Nephron progenitor cell (in vitro differentiated cells): ENCODE measurements around the gene PRR22.
"Not testable (repeated sequence)": the region's sequence is repeated elsewhere in the genome, so short reads cannot be mapped to it uniquely, and the experiment has no call there.

Experiments
- DNase-seq: peaks from one replicate; pipeline ENCODE4 v3.0.0; 2021
- H3K27ac Mint-ChIP-seq: 2 replicates; pipeline ENCODE4 v1.8.0; 2021; ENCODE audit warnings: mild to moderate bottlenecking, moderate library complexity, mixed read lengths
- H3K27me3 Mint-ChIP-seq: 2 replicates; pipeline ENCODE4 v1.8.0; 2021; ENCODE audit warnings: mild to moderate bottlenecking, low read depth, mixed read lengths; ENCODE audit not compliant: poor library complexity
- H3K36me3 Mint-ChIP-seq: 2 replicates; pipeline ENCODE4 v1.8.0; 2021; ENCODE audit warnings: low read depth, mixed read lengths
- H3K4me1 Mint-ChIP-seq: 2 replicates; pipeline ENCODE4 v1.8.0; 2021; ENCODE audit warnings: mixed read lengths
- H3K4me3 Mint-ChIP-seq: 2 replicates; pipeline ENCODE4 v1.8.0; 2021; ENCODE audit warnings: mild to moderate bottlenecking, moderate library complexity, mixed read lengths
- H3K9me3 Mint-ChIP-seq: 2 replicates; pipeline ENCODE4 v1.8.0; 2021; ENCODE audit warnings: mild to moderate bottlenecking, moderate library complexity, mixed read lengths
- TF ChIP-seq, protein P1 (sequence below): fragments of 200-600 bp; sonication (generic); IDR thresholded peaks from 2 replicates; pipeline ENCODE4 v1.5.0; 2021; ENCODE audit warnings: antibody characterized with exemption

Gene PRR22

GRCh38 chr19:5743630-5744029, 40.9 kb downstream of the PRR22 start:
- peaks cover 47% of the 10 kb centered on the region for H3K27me3 Mint-ChIP-seq
- H3K9me3 Mint-ChIP-seq, result no peaks in the 10 kb centered on the region
- TF ChIP-seq, protein P1, sequence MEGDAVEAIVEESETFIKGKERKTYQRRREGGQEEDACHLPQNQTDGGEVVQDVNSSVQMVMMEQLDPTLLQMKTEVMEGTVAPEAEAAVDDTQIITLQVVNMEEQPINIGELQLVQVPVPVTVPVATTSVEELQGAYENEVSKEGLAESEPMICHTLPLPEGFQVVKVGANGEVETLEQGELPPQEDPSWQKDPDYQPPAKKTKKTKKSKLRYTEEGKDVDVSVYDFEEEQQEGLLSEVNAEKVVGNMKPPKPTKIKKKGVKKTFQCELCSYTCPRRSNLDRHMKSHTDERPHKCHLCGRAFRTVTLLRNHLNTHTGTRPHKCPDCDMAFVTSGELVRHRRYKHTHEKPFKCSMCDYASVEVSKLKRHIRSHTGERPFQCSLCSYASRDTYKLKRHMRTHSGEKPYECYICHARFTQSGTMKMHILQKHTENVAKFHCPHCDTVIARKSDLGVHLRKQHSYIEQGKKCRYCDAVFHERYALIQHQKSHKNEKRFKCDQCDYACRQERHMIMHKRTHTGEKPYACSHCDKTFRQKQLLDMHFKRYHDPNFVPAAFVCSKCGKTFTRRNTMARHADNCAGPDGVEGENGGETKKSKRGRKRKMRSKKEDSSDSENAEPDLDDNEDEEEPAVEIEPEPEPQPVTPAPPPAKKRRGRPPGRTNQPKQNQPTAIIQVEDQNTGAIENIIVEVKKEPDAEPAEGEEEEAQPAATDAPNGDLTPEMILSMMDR, result no peak
- no peak for DNase-seq
- no peak overlapping the region for H3K27ac Mint-ChIP-seq
- H3K36me3 Mint-ChIP-seq, result no peaks in the 10 kb centered on the region
- H3K4me1 Mint-ChIP-seq, result no peaks in the 10 kb centered on the region
- no peak overlapping the region for H3K4me3 Mint-ChIP-seq

DNA sequence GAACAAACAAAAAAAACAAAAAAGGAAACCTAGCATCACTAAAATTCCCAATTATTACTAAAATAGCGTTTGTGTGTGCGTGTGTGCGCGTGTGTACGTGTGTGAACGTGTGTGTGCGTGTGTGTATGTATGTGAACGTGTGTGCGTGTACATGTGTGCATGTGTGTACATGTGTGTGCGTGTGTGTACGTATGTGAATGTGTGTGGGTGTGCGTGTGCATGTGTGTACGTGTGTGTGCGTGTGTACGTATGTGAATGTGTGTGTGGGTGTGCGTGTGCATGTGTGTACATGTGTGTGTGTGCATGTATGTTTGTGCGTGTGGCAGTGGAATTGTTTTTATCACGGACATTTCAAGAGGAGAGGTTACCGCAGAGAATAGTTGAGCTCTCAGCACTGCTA, 42.5 kb downstream of the PRR22 start:
- Mint-ChIP-seq H3K36me3 (no peaks in the 10 kb centered on the region), H3K9me3 (no peaks in the 10 kb centered on the region), H3K4me1 (no peaks in the 10 kb centered on the region), H3K27me3 (peaks cover 44% of the 10 kb centered on the region), H3K27ac (no peak overlapping the region), H3K4me3 (no peak overlapping the region)
- TF ChIP-seq, protein P1, result no peak
- no peak for DNase-seq

- no peaks in the 10 kb centered on the region for H3K9me3 Mint-ChIP-seq
- H3K4me3 Mint-ChIP-seq, result no peak overlapping the region
- TF ChIP-seq, protein P1, result no peak
- no peaks in the 10 kb centered on the region for H3K36me3 Mint-ChIP-seq
- DNase-seq, result no peak
- no peaks in the 10 kb centered on the region for H3K4me1 Mint-ChIP-seq
- peaks cover 35% of the 10 kb centered on the region for H3K27me3 Mint-ChIP-seq
- H3K27ac Mint-ChIP-seq, result no peak overlapping the region
These were observed 46.1 kb downstream of the PRR22 start for GRCh38 chr19:5738423-5738822.

- H3K4me1 Mint-ChIP-seq, H3K9me3 Mint-ChIP-seq, H3K36me3 Mint-ChIP-seq, H3K4me3 Mint-ChIP-seq, H3K27ac Mint-ChIP-seq, DNase-seq: not testable (repeated sequence)
- H3K27me3 Mint-ChIP-seq, result peaks cover 25% of the 10 kb centered on the region
These were observed 51.4 kb downstream of the PRR22 start for GRCh38 chr19:5733172-5733571.
